ENCODE data around the gene NDUFAF3. TPM values are rescaled to one million over a fixed set of nuclear protein-coding genes. Genes with fewer than 3 reads are reported as not detected.

NDUFAF3 gene
- total RNA-seq, 1 experiment from 2014 or later: 36.8 TPM

DNA sequence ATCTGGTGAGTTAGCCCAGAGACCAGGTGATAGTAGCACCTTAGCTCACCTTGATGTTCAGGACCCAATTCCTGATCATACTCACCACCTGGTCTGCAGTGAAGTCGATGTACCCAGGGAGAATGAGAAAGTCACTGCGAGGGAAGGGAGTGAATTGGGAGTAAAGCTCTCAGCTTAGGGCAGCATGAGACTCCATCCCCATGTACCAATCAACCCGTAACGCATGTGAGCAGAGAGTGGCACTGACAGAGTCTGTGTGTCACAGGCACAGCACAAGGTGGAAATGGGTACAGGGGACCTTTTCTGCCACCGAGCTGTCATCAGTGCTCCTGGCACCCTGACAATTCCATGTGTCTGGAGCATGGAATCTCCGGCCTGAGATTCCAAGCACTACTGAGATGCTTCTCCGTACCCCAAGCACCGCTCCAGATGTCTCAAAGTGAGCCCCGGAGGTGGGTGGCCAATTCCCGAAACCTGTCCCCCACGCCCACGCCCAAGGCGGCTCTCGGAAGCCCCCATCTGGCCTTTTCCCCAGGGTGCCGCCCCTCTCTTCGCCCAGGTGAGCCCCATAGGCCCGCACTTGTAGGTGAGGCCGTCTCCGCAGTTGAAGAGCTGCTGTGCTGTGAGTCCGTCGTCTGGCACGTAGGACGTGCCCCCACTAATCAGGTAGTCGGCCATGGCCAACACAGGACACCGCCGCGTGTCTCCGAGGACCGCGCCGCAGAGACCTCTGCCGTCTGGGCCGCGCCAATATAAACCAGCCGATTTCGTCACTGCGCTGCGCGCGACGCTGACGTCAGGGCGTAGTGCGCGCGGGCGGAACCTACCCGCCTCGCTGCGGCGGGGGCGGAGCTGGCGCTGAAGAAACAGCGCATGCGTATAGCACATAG lies 7.0 kb downstream of the NDUFAF3 start, which contains the start of gene IMPDH2 (continued):
- TF ChIP-seq ARID4B (CRISPR knock-in tag; IDR thresholded peaks at IDR 0.05; ENCODE audit: borderline replicate concordance) (peak; percentile 45; the same call in 1 of the 2 replicates), NFATC4 (CRISPR knock-in tag; IDR thresholded peaks at IDR 0.05) (peak; percentile 90), TEAD1 (CRISPR knock-in tag; IDR thresholded peaks at IDR 0.05) (peak; percentile 49; the same call in 1 of the 2 replicates), MXD4 (CRISPR knock-in tag; IDR thresholded peaks at IDR 0.05; ENCODE audit: borderline replicate concordance) (no peak), ZNF416 (CRISPR knock-in tag; IDR thresholded peaks at IDR 0.05) (peak; percentile 94), NR2C2 (CRISPR knock-in tag; IDR thresholded peaks at IDR 0.05) (no peak), ELF4 (CRISPR knock-in tag; IDR thresholded peaks at IDR 0.05; ENCODE audit: low read depth) (no peak), E2F1 (CRISPR knock-in tag; IDR thresholded peaks at IDR 0.05) (no peak), JAZF1 (CRISPR knock-in tag; IDR thresholded peaks at IDR 0.05) (no peak), GRHL2 (CRISPR knock-in tag; IDR thresholded peaks at IDR 0.05; ENCODE audit: insufficient replicate concordance, severe bottlenecking) (no peak), MYBL2 (CRISPR knock-in tag; IDR thresholded peaks at IDR 0.05) (peak; percentile 72; the same call in 1 of the 2 replicates), PREB (CRISPR knock-in tag; IDR thresholded peaks at IDR 0.05; ENCODE audit: borderline replicate concordance) (no peak), SMAD3 (CRISPR knock-in tag; IDR thresholded peaks at IDR 0.05; ENCODE audit: borderline replicate concordance) (no peak; the same call in 1 of the 2 replicates), SP1 (CRISPR knock-in tag; conservative IDR thresholded peaks at IDR 0.05) (peak; percentile 94), ATF3 (CRISPR knock-in tag; conservative IDR thresholded peaks at IDR 0.05) (no peak), CTCF (IDR thresholded peaks at IDR 0.05) (no peak), NFE2L1 (CRISPR knock-in tag; IDR thresholded peaks at IDR 0.05) (peak; percentile 67; the same call in 1 of the 2 replicates), ATF1 (CRISPR knock-in tag; IDR thresholded peaks at IDR 0.05) (peak; percentile 94), SMAD4 (CRISPR knock-in tag; IDR thresholded peaks at IDR 0.05) (0 out of 2 replicates have a peak, but pooled peaks have one; percentile 62)
- TF ChIP-seq, protein P1, sequence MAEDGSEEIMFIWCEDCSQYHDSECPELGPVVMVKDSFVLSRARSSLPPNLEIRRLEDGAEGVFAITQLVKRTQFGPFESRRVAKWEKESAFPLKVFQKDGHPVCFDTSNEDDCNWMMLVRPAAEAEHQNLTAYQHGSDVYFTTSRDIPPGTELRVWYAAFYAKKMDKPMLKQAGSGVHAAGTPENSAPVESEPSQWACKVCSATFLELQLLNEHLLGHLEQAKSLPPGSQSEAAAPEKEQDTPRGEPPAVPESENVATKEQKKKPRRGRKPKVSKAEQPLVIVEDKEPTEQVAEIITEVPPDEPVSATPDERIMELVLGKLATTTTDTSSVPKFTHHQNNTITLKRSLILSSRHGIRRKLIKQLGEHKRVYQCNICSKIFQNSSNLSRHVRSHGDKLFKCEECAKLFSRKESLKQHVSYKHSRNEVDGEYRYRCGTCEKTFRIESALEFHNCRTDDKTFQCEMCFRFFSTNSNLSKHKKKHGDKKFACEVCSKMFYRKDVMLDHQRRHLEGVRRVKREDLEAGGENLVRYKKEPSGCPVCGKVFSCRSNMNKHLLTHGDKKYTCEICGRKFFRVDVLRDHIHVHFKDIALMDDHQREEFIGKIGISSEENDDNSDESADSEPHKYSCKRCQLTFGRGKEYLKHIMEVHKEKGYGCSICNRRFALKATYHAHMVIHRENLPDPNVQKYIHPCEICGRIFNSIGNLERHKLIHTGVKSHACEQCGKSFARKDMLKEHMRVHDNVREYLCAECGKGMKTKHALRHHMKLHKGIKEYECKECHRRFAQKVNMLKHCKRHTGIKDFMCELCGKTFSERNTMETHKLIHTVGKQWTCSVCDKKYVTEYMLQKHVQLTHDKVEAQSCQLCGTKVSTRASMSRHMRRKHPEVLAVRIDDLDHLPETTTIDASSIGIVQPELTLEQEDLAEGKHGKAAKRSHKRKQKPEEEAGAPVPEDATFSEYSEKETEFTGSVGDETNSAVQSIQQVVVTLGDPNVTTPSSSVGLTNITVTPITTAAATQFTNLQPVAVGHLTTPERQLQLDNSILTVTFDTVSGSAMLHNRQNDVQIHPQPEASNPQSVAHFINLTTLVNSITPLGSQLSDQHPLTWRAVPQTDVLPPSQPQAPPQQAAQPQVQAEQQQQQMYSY (CRISPR knock-in tag; IDR thresholded peaks at IDR 0.05): no peak
- TF ChIP-seq, protein P2, sequence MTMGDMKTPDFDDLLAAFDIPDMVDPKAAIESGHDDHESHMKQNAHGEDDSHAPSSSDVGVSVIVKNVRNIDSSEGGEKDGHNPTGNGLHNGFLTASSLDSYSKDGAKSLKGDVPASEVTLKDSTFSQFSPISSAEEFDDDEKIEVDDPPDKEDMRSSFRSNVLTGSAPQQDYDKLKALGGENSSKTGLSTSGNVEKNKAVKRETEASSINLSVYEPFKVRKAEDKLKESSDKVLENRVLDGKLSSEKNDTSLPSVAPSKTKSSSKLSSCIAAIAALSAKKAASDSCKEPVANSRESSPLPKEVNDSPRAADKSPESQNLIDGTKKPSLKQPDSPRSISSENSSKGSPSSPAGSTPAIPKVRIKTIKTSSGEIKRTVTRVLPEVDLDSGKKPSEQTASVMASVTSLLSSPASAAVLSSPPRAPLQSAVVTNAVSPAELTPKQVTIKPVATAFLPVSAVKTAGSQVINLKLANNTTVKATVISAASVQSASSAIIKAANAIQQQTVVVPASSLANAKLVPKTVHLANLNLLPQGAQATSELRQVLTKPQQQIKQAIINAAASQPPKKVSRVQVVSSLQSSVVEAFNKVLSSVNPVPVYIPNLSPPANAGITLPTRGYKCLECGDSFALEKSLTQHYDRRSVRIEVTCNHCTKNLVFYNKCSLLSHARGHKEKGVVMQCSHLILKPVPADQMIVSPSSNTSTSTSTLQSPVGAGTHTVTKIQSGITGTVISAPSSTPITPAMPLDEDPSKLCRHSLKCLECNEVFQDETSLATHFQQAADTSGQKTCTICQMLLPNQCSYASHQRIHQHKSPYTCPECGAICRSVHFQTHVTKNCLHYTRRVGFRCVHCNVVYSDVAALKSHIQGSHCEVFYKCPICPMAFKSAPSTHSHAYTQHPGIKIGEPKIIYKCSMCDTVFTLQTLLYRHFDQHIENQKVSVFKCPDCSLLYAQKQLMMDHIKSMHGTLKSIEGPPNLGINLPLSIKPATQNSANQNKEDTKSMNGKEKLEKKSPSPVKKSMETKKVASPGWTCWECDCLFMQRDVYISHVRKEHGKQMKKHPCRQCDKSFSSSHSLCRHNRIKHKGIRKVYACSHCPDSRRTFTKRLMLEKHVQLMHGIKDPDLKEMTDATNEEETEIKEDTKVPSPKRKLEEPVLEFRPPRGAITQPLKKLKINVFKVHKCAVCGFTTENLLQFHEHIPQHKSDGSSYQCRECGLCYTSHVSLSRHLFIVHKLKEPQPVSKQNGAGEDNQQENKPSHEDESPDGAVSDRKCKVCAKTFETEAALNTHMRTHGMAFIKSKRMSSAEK (CRISPR knock-in tag; IDR thresholded peaks at IDR 0.05; ENCODE audit: borderline replicate concordance): peak; percentile 89
